Measurements from ENCODE around the gene TBCK.

Gene TBCK

GRCh38 chr4:106090826-106091225, 225.2 kb downstream of the TBCK start:
- POLR2A ChIA-PET: no interaction called here
- H3K9me3 ChIP-seq (ENCODE audit: control extremely low read depth in 1 of 5, control insufficient read depth in 4 of 5, insufficient read depth in 2 of 5, low read depth in 1 of 5, low read length in 4 of 5): peaks cover 5 to 45% (median 23%) of the 10 kb centered on the region in 5 experiments
- no peaks in the 10 kb centered on the region for H3K27me3 ChIP-seq (replicated peaks in 2 of 5; ENCODE audit: control insufficient read depth in 4 of 5, insufficient read depth in 5 of 5, low read length in 4 of 5)
- DNase-seq: no peak
- H3K27ac ChIP-seq (ENCODE audit: insufficient read depth in 1 of 2, low read depth in 1 of 2, low read length in 2 of 2, poor library complexity in 1 of 2, severe bottlenecking in 2 of 2): no peak overlapping the region
- peaks cover 10 to 57% (median 19%) of the 10 kb centered on the region in 4 experiments for H3K36me3 ChIP-seq (ENCODE audit: control insufficient read depth in 4 of 4, insufficient read depth in 4 of 4, low read length in 3 of 4)
- H3K4me3 ChIP-seq (ENCODE audit: control insufficient read depth in 1 of 7, extremely low read depth in 1 of 7, insufficient read depth in 4 of 7, low read depth in 2 of 7, low read length in 6 of 7): no peak overlapping the region
- CTCF ChIA-PET: no interaction called here
- no peaks in the 10 kb centered on the region for H3K4me1 ChIP-seq (ENCODE audit: control extremely low read depth in 1 of 4, control insufficient read depth in 4 of 4, insufficient read depth in 4 of 4, low read length in 3 of 4)

GRCh38 chr4:106083065-106083464, 232.9 kb downstream of the TBCK start:
- Histone ChIP-seq H3K4me3 (ENCODE audit: control insufficient read depth in 1 of 7, extremely low read depth in 1 of 7, insufficient read depth in 4 of 7, low read depth in 2 of 7, low read length in 6 of 7) (no peak overlapping the region), H3K27ac (ENCODE audit: insufficient read depth in 1 of 2, low read depth in 1 of 2, low read length in 2 of 2, poor library complexity in 1 of 2, severe bottlenecking in 2 of 2) (no peak overlapping the region), H3K36me3 (ENCODE audit: control insufficient read depth in 4 of 4, insufficient read depth in 4 of 4, low read length in 3 of 4) (peaks cover 0 to 48% (median 1%) of the 10 kb centered on the region in 4 experiments), H3K4me1 (ENCODE audit: control extremely low read depth in 1 of 4, control insufficient read depth in 4 of 4, insufficient read depth in 4 of 4, low read length in 3 of 4) (no peaks in the 10 kb centered on the region), H3K9me3 (ENCODE audit: control extremely low read depth in 1 of 5, control insufficient read depth in 4 of 5, insufficient read depth in 2 of 5, low read depth in 1 of 5, low read length in 4 of 5) (peaks cover 0 to 48% (median 3%) of the 10 kb centered on the region in 5 experiments), H3K27me3 (replicated peaks in 2 of 5; ENCODE audit: control insufficient read depth in 4 of 5, insufficient read depth in 5 of 5, low read length in 4 of 5) (no peaks in the 10 kb centered on the region)
- 94% methylated on average over 5 of the region's 8 CpGs for WGBS (ENCODE audit: insufficient coverage)
- ChIA-PET CTCF (no interaction called here), POLR2A (no interaction called here)
- no peak for DNase-seq

- Histone ChIP-seq H3K4me1 (ENCODE audit: control extremely low read depth in 1 of 4, control insufficient read depth in 4 of 4, insufficient read depth in 4 of 4, low read length in 3 of 4) (no peaks in the 10 kb centered on the region), H3K27me3 (replicated peaks in 2 of 5; ENCODE audit: control insufficient read depth in 4 of 5, insufficient read depth in 5 of 5, low read length in 4 of 5) (no peaks in the 10 kb centered on the region), H3K36me3 (ENCODE audit: control insufficient read depth in 4 of 4, insufficient read depth in 4 of 4, low read length in 3 of 4) (peaks cover 3 to 64% (median 5%) of the 10 kb centered on the region in 4 experiments), H3K4me3 (ENCODE audit: control insufficient read depth in 1 of 7, extremely low read depth in 1 of 7, insufficient read depth in 4 of 7, low read depth in 2 of 7, low read length in 6 of 7) (no peak overlapping the region), H3K27ac (ENCODE audit: insufficient read depth in 1 of 2, low read depth in 1 of 2, low read length in 2 of 2, poor library complexity in 1 of 2, severe bottlenecking in 2 of 2) (no peak overlapping the region), H3K9me3 (ENCODE audit: control extremely low read depth in 1 of 5, control insufficient read depth in 4 of 5, insufficient read depth in 2 of 5, low read depth in 1 of 5, low read length in 4 of 5) (peaks cover 3 to 59% (median 6%) of the 10 kb centered on the region in 5 experiments)
- no CpG with 5 or more reads among the region's 1 CpG for WGBS (ENCODE audit: insufficient coverage)
- ChIA-PET CTCF (no interaction called here), POLR2A (no interaction called here)
- DNase-seq: no peak
Measured at GRCh38 chr4:106080376-106080775, 235.6 kb downstream of the TBCK start.

GRCh38 chr4:106079616-106080015, 236.4 kb downstream of the TBCK start:
- no peaks in the 10 kb centered on the region for H3K27me3 ChIP-seq (replicated peaks in 2 of 5; ENCODE audit: control insufficient read depth in 4 of 5, insufficient read depth in 5 of 5, low read length in 4 of 5)
- ChIA-PET CTCF (no interaction called here), POLR2A (no interaction called here)
- DNase-seq: no peak
- WGBS (ENCODE audit: insufficient coverage): no CpG with 5 or more reads among the region's 2 CpGs
- H3K4me1 ChIP-seq (ENCODE audit: control extremely low read depth in 1 of 4, control insufficient read depth in 4 of 4, insufficient read depth in 4 of 4, low read length in 3 of 4): no peaks in the 10 kb centered on the region
- peaks cover 3 to 68% (median 6%) of the 10 kb centered on the region in 4 experiments for H3K36me3 ChIP-seq (ENCODE audit: control insufficient read depth in 4 of 4, insufficient read depth in 4 of 4, low read length in 3 of 4)
- peaks cover 4 to 65% (median 6%) of the 10 kb centered on the region in 5 experiments for H3K9me3 ChIP-seq (ENCODE audit: control extremely low read depth in 1 of 5, control insufficient read depth in 4 of 5, insufficient read depth in 2 of 5, low read depth in 1 of 5, low read length in 4 of 5)
- H3K4me3 ChIP-seq (ENCODE audit: control insufficient read depth in 1 of 7, extremely low read depth in 1 of 7, insufficient read depth in 4 of 7, low read depth in 2 of 7, low read length in 6 of 7): no peak overlapping the region
- no peak overlapping the region for H3K27ac ChIP-seq (ENCODE audit: insufficient read depth in 1 of 2, low read depth in 1 of 2, low read length in 2 of 2, poor library complexity in 1 of 2, severe bottlenecking in 2 of 2)

- H3K27me3 ChIP-seq (replicated peaks in 2 of 5; ENCODE audit: control insufficient read depth in 4 of 5, insufficient read depth in 5 of 5, low read length in 4 of 5): no peaks in the 10 kb centered on the region
- no peaks in the 10 kb centered on the region for H3K36me3 ChIP-seq (ENCODE audit: control insufficient read depth in 4 of 4, insufficient read depth in 4 of 4, low read length in 3 of 4)
- H3K4me3 ChIP-seq (ENCODE audit: control insufficient read depth in 1 of 7, extremely low read depth in 1 of 7, insufficient read depth in 4 of 7, low read depth in 2 of 7, low read length in 6 of 7): no peak overlapping the region
- H3K27ac ChIP-seq (ENCODE audit: insufficient read depth in 1 of 2, low read depth in 1 of 2, low read length in 2 of 2, poor library complexity in 1 of 2, severe bottlenecking in 2 of 2): no peak overlapping the region
- POLR2A ChIA-PET: no interaction called here
- DNase-seq: no peak
- H3K4me1 ChIP-seq (ENCODE audit: control extremely low read depth in 1 of 4, control insufficient read depth in 4 of 4, insufficient read depth in 4 of 4, low read length in 3 of 4): no peaks in the 10 kb centered on the region
- whole genome bisulfite sequencing (ENCODE audit: insufficient coverage): 100% methylated on average over 1 of the region's 1 CpG
- CTCF ChIA-PET: no interaction called here
- no peaks in the 10 kb centered on the region for H3K9me3 ChIP-seq (ENCODE audit: control extremely low read depth in 1 of 5, control insufficient read depth in 4 of 5, insufficient read depth in 2 of 5, low read depth in 1 of 5, low read length in 4 of 5)
Measured at GRCh38 chr4:106065018-106065417, 251.0 kb downstream of the TBCK start.

- POLR2A ChIA-PET: no interaction called here
- WGBS (ENCODE audit: insufficient coverage): no CpG with 5 or more reads among the region's 3 CpGs
- Histone ChIP-seq H3K27me3 (replicated peaks in 2 of 5; ENCODE audit: control insufficient read depth in 4 of 5, insufficient read depth in 5 of 5, low read length in 4 of 5) (no peaks in the 10 kb centered on the region), H3K4me3 (ENCODE audit: control insufficient read depth in 1 of 7, extremely low read depth in 1 of 7, insufficient read depth in 4 of 7, low read depth in 2 of 7, low read length in 6 of 7) (no peak overlapping the region), H3K36me3 (ENCODE audit: control insufficient read depth in 4 of 4, insufficient read depth in 4 of 4, low read length in 3 of 4) (peaks cover 0 to 2% (median 0%) of the 10 kb centered on the region in 4 experiments), H3K9me3 (ENCODE audit: control extremely low read depth in 1 of 5, control insufficient read depth in 4 of 5, insufficient read depth in 2 of 5, low read depth in 1 of 5, low read length in 4 of 5) (no peaks in the 10 kb centered on the region), H3K4me1 (ENCODE audit: control extremely low read depth in 1 of 4, control insufficient read depth in 4 of 4, insufficient read depth in 4 of 4, low read length in 3 of 4) (no peaks in the 10 kb centered on the region), H3K27ac (ENCODE audit: insufficient read depth in 1 of 2, low read depth in 1 of 2, low read length in 2 of 2, poor library complexity in 1 of 2, severe bottlenecking in 2 of 2) (no peak overlapping the region)
- CTCF ChIA-PET: no interaction called here
- no peak for DNase-seq
Measured at GRCh38 chr4:106063009-106063408, 253.0 kb downstream of the TBCK start.

- DNase-seq: peak in 2 of 3 donors; percentile 1 to 10
- whole genome bisulfite sequencing (ENCODE audit: insufficient coverage): 100% methylated on average over 1 of the region's 1 CpG
- H3K36me3 ChIP-seq (ENCODE audit: control insufficient read depth in 4 of 4, insufficient read depth in 4 of 4, low read length in 3 of 4): peaks cover 0 to 2% (median 0%) of the 10 kb centered on the region in 4 experiments
- POLR2A ChIA-PET: no interaction called here
- H3K27me3 ChIP-seq (replicated peaks in 2 of 5; ENCODE audit: control insufficient read depth in 4 of 5, insufficient read depth in 5 of 5, low read length in 4 of 5): no peaks in the 10 kb centered on the region
- no peak overlapping the region for H3K27ac ChIP-seq (ENCODE audit: insufficient read depth in 1 of 2, low read depth in 1 of 2, low read length in 2 of 2, poor library complexity in 1 of 2, severe bottlenecking in 2 of 2)
- CTCF ChIA-PET: no interaction called here
- H3K9me3 ChIP-seq (ENCODE audit: control extremely low read depth in 1 of 5, control insufficient read depth in 4 of 5, insufficient read depth in 2 of 5, low read depth in 1 of 5, low read length in 4 of 5): no peaks in the 10 kb centered on the region
- no peaks in the 10 kb centered on the region for H3K4me1 ChIP-seq (ENCODE audit: control extremely low read depth in 1 of 4, control insufficient read depth in 4 of 4, insufficient read depth in 4 of 4, low read length in 3 of 4)
- H3K4me3 ChIP-seq (ENCODE audit: control insufficient read depth in 1 of 7, extremely low read depth in 1 of 7, insufficient read depth in 4 of 7, low read depth in 2 of 7, low read length in 6 of 7): no peak overlapping the region
Measured at GRCh38 chr4:106062452-106062875, 253.5 kb downstream of the TBCK start.

All from common myeloid progenitor, CD34-positive (primary cell).